ENCODE results near the gene LGALS12.

Gene LGALS12

GRCh38 chr11:63511048-63511748 is 5.3 kb downstream of the LGALS12 start:
- ATAC-seq, result no peak
- TF ChIP-seq CREB5 (CRISPR knock-in tag; IDR thresholded peaks at IDR 0.05; ENCODE audit: low read depth), result no peak
- TF ChIP-seq PPARA (CRISPR knock-in tag; IDR thresholded peaks at IDR 0.05; ENCODE audit: borderline replicate concordance), result no peak
- no peak for TF ChIP-seq BACH2 (CRISPR knock-in tag; IDR thresholded peaks at IDR 0.05; ENCODE audit: borderline replicate concordance)
- TF ChIP-seq ZC3H10 (CRISPR knock-in tag; IDR thresholded peaks at IDR 0.05), result no peak
- no peak for TF ChIP-seq CSDC2 (CRISPR knock-in tag; IDR thresholded peaks at IDR 0.05)
- no peak for TF ChIP-seq ZNF70 (CRISPR knock-in tag; IDR thresholded peaks at IDR 0.05)
- TF ChIP-seq RARB (CRISPR knock-in tag; IDR thresholded peaks at IDR 0.05), result no peak
- TF ChIP-seq ZFP30 (CRISPR knock-in tag; IDR thresholded peaks at IDR 0.05), result no peak
- TF ChIP-seq OSR1 (CRISPR knock-in tag; IDR thresholded peaks at IDR 0.05), result no peak
- no peak for TF ChIP-seq TOX (CRISPR knock-in tag; IDR thresholded peaks at IDR 0.05; ENCODE audit: borderline replicate concordance)
- no peak for TF ChIP-seq ZFP3 (CRISPR knock-in tag; IDR thresholded peaks at IDR 0.05)
- no peak for TF ChIP-seq GLIS3 (CRISPR knock-in tag; IDR thresholded peaks at IDR 0.05)
- no peak for TF ChIP-seq ZNF8 (CRISPR knock-in tag; IDR thresholded peaks at IDR 0.05)
- TF ChIP-seq POU6F1 (CRISPR knock-in tag; IDR thresholded peaks at IDR 0.05; ENCODE audit: borderline replicate concordance, low read depth), result no peak
- TF ChIP-seq ARNTL (CRISPR knock-in tag; IDR thresholded peaks at IDR 0.05; ENCODE audit: borderline replicate concordance, low read depth), result no peak
- no peak for TF ChIP-seq TSHZ2 (CRISPR knock-in tag; IDR thresholded peaks at IDR 0.05)
- TF ChIP-seq PATZ1 (CRISPR knock-in tag; IDR thresholded peaks at IDR 0.05; ENCODE audit: borderline replicate concordance), result no peak

- TF ChIP-seq OSR1 (CRISPR knock-in tag; IDR thresholded peaks at IDR 0.05), result no peak
- no peak for TF ChIP-seq POU6F1 (CRISPR knock-in tag; IDR thresholded peaks at IDR 0.05; ENCODE audit: borderline replicate concordance, low read depth)
- TF ChIP-seq GLIS3 (CRISPR knock-in tag; IDR thresholded peaks at IDR 0.05), result no peak
- TF ChIP-seq ISL1 (CRISPR knock-in tag; IDR thresholded peaks at IDR 0.05), result no peak
- no peak for TF ChIP-seq CSRNP3 (CRISPR knock-in tag; IDR thresholded peaks at IDR 0.05)
- no peak for TF ChIP-seq ZNF70 (CRISPR knock-in tag; IDR thresholded peaks at IDR 0.05)
- no peak for TF ChIP-seq BACH2 (CRISPR knock-in tag; IDR thresholded peaks at IDR 0.05; ENCODE audit: borderline replicate concordance)
- no peak for TF ChIP-seq ZFP30 (CRISPR knock-in tag; IDR thresholded peaks at IDR 0.05)
- no peak for TF ChIP-seq ESRRG (CRISPR knock-in tag; IDR thresholded peaks at IDR 0.05)
- ATAC-seq, result no peak
These were observed 6.9 kb downstream of the LGALS12 start for GRCh38 chr11:63512816-63513215.

All from SK-N-SH treated with all-trans-retinoic acid at 6 μM for 48 hours (cell line).